GM10266 (cell line): ENCODE results near the gene NAA11.

Experiments
- DNase-seq: peaks from one replicate; pipeline ENCODE4 v3.0.0; 2012; ENCODE audit errors: extremely low spot score
- TF ChIP-seq, protein P1 (sequence below): IDR thresholded peaks from 2 replicates; pipeline ENCODE4 v1.5.1; 2012; ENCODE audit warnings: mild to moderate bottlenecking, low read depth; ENCODE audit not compliant: control insufficient read depth, insufficient read depth; ENCODE audit errors: missing control alignments

The NAA11 gene

DNA sequence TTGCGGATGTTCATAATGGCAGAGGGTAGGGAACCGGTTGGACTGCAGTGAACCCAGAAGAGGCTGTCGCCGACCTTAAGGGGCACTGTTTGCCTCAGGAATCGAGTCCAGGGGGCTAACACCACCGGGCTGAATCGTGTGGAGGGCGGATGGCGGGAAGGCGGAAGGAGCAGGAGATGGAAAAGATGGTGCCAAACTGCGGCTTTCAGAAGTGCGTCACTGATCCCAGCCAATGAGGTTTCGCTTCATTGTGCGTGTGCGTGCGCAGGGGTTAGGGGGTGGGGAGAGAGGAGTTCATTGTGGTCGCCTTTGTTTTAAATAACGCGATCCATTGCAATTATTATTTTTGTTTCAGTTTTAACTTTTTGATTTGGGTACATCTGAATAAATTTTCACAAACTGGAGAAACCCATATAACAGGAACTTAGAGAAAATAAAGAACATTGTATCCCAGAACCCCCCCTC lies at the start of gene NAA11:
NAA11 (minus strand) TSS at position 198 of the 465 bp plus-strand sequence; CDS start at position 14, 184 bp downstream.
- no peak for DNase-seq
- TF ChIP-seq, protein P1, sequence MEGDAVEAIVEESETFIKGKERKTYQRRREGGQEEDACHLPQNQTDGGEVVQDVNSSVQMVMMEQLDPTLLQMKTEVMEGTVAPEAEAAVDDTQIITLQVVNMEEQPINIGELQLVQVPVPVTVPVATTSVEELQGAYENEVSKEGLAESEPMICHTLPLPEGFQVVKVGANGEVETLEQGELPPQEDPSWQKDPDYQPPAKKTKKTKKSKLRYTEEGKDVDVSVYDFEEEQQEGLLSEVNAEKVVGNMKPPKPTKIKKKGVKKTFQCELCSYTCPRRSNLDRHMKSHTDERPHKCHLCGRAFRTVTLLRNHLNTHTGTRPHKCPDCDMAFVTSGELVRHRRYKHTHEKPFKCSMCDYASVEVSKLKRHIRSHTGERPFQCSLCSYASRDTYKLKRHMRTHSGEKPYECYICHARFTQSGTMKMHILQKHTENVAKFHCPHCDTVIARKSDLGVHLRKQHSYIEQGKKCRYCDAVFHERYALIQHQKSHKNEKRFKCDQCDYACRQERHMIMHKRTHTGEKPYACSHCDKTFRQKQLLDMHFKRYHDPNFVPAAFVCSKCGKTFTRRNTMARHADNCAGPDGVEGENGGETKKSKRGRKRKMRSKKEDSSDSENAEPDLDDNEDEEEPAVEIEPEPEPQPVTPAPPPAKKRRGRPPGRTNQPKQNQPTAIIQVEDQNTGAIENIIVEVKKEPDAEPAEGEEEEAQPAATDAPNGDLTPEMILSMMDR = no peak

DNA sequence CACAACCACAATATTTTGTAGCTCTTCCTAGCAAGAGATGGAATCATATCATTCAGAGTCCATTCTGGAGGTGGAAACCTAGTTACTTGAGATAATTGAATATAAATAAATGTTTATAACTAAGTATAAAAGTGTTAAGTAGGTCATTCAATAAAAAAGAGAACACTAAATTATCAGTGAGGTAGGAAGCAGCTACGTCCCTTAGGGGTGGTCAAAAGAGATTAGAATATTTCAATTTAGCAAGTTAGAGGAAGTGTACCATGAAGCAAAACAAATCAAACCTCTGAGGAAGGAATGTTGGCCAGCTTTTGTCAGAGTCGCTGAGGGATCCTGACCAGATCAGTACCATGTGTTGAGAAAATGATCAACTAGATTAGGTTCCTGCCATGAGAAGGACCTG lies 44.2 kb upstream of the NAA11 start:
- TF ChIP-seq, protein P1 = no peak
- DNase-seq = no peak

DNA sequence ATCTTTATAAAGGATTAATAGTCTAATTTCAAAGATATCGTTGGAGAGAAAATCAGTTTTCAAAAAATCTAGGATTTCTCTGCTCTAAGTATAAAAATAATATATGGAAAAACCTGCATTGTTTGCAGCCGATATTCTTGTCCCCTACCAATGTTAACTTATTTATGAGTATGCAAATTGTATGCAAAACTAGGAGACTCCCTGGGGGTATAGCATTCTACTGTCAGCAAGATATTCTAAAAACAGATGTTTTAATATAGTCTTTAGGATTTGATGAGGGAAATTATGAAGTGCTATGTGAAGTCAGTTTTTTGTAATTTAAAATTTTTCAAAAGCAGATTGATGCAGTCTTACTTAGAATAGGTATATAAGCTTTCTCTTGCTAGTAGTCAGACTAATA lies 41.2 kb upstream of the NAA11 start:
- TF ChIP-seq, protein P1 = no peak
- no peak for DNase-seq

DNA sequence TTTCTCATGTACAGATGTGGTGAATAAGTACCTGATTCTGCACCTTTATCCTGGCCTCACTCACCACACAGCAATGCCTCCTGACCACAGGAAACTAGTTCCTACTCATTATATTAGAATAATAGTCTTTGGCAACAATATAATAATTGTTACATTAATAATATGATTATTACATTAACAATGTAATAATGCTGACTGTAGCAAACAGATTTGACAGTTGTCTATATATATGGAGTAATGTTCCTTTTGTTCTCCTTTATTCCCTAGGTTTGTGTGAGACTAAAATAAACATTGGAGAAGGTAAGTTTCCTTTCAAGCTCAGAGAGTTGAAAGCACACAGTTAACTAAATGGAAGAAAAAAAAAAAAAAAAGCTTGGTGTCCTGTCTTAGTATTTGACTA lies 40.6 kb upstream of the NAA11 start:
- no peak for DNase-seq
- TF ChIP-seq, protein P1 = no peak

DNA sequence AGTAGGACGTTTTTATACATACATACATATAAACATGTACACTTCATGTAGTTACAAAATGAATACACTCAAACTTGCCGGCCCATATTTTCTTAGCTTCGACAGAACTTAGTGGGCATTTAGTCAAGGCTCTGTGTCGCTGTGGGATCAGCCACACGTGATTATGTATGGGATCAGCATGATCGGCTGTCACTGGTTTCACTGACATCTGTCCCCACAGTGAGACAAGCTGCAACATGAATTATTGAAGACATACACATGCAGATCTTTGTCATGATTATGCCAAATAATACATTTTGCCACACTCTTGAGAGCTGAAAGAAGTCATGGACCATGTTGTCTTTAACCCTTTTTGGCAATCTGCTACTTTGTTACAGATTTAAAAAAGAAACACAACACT lies 38.2 kb upstream of the NAA11 start:
- TF ChIP-seq, protein P1 = no peak
- DNase-seq = no peak

DNA sequence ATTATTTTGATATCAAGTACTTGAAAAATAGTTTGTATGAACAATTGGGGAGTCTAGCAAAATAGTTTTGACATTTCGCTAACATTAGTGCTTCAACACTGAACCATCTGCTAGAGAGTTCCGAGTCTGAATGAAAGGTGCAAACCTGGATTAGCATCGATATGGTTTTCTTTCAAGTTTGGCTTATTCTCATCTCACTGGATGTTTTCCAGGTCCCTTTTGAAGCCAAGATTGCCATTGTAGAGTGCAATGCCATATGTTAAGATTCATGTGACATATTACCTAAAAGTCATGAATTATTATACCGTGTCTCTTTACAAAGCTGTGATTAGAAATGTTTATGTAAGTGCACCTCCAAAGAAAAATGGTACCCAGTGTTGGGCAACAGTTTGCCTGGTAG lies 36.8 kb upstream of the NAA11 start:
- TF ChIP-seq, protein P1 = no peak
- DNase-seq = no peak

DNA sequence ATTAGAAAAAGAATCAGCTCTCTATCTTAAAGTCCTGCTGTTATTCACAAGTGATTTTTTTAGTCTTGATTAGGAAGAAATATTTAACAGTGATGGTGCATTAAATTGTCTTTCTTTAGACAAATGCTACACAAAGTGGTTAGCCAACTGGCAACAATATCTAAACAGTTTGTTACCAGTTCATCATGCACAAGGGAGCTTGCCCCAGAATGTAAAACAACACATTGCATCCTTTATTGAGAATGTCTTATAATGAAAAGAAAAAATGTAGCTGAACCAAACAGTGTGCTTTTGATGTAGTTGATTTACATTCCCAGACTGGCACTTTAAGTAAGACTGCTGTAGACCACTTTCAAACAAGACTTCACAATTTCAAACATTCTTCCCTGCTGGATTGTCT lies 34.1 kb upstream of the NAA11 start:
- DNase-seq = no peak

More for the DNA sequence above, 34.1 kb upstream of the NAA11 start:
- TF ChIP-seq, protein P1 = no peak
